Stimulated activated CD4-positive, alpha-beta T cell treated with anti-CD3 and anti-CD28 coated beads, Interleukin-2, amount 100 ng/mL, for 4 hours (primary cell): Measurements from ENCODE around the gene GAREM1.
A peak's percentile ranks its signal among the peaks of the same experiment; 100 is the strongest.
"Not testable (repeated sequence)": the region's sequence is repeated elsewhere in the genome, so short reads cannot be mapped to it uniquely, and the experiment has no call there.

Experiments
- DNase-seq: peaks from one replicate; pipeline ENCODE4 v3.0.0-alpha.2; 2020; ENCODE audit warnings: low read depth

Gene GAREM1

DNA sequence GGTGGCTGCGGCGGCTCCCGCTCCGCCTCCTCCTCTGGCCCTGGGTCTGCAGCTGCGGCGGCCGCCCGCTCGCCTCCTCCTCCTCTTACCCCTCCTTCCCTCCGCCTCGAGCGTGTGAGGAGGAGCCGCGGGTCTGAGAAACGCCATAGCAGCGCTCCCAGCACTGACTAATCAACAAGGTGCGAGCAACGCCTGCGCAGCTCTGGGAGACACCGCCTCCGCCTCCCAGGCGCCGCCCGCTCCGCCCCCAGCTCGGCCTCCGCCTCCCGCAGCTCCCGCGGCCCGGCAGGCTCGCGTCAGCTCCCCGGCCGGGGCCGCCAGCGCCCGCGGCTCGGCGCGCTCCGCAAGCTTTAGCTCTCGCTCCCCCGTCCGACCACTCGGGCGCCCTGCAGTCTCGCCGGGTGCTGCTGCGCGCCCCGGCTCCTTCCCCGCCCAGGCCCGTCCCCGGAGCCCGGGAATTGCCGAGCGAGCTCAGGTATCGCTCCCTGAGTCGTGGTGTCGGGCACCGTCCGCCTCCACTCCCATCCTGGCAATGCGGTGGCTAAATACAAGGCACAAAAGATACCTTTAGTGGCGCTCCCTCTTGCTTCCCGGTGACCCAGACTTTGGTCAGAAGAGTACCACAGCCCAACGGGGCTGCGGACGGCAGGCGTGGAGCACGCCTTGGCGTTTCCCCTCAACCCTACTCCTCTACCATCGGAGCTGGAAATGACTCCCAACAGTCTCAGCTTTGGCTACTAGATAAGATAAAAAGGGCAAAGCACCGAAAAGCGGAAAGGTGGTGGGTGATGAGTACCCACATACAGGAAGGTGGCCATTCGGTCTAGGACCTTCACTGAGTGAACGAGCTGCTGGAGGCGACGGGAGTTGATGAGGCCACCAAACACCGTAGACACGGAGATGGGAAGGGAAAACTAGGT lies at the start of gene GAREM1:
GAREM1 (minus strand) TSS at position 169 of the 920 bp plus-strand sequence. CDS start 454 bp downstream, outside the sequence.
- peak; percentile 76 for DNase-seq

DNA sequence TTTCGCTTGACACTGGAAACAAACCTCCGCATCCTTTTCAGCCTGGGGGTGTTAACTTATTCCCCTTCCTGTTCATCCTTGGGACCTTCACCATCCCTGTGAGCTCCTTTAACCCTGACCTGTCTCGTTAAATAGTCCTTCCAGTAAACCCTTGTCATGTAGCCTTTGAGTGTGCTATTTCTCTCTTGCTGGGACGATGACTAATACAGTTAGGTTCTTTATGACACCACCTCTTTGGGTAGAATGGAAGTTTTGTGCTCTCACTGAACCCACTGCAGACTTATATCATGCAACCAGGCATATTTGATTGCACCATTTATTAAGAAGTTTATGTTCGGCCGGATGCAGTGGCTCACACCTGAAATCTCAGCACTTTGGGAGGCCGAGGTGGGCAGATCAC lies 40.5 kb upstream of the GAREM1 start:
- DNase-seq = no peak

DNA sequence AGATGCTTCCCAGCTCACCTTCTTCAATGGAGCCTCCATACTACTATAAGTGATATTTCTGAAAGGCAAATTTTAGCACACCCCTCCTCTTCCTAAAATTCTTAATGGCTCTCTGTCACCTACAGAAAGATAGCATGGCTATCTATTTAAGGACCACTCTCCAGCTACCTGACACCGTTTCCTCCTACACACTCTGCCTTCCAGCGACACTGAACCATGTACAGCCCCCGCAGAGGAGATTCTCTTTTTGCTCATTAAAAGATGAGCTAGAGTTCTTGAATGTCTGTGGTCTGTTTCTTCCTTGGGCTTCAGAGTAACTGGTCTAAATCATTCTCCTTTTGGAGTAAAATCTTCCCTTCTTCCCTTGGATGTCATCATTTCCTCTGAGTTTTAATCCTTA lies 38.4 kb upstream of the GAREM1 start:
- DNase-seq = no peak

DNA sequence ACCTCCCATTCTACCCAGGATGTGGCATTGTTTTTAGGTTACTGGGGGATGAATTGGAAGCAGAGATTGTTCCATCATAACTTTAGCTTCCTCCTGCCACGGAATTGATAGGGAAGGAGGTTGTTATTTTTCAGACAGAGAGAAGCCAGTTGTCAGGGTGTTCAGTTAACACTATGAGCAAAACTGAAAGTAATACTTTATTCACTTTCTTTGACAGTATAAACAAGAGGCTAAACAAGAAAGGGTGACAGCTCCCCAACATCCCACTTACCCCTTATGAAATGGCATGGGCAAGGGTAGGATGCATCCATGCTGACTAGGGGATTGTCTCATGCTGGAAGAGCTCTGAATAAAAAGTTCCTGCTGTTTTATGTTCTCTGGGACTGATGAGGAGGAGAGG lies 36.4 kb upstream of the GAREM1 start:
- DNase-seq = no peak

DNA sequence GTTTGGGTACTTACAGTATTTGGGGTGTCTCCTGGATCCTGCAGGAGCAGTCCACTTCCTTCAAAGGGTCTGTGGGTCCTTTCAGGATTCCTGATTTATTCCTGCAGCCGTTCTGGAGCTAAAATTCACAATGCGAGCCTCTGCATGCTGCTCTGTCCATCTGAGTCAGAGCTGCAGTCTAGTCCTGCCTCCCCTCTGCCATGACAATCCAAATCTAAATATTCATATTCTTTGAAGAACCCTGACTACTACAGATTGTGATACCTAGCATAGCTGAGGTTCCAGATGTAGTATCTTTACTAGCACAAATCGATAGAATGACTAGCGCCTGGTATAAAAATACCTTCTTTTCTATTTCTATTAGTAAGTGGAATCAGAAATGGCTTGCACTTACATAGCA lies 31.3 kb upstream of the GAREM1 start:
- no peak for DNase-seq

DNA sequence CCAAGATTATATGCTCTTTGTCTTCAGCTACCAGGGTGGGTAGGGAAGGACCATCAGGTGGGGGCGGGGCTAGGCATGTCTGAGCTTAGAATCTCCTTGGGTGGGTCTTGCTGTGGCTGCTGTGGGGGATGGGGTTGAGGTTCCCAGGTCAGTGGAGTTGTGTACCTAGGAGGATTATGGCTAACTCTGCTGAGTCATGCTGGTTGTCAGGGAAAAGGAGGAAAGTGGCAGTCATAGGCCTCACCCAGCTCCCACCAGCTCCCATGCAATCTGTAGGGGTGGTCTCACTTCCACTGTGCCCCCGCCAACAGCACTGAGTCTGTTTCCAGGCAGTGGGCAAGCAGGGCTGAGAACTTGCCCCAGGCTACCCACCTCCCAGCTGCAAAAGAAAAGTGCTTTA lies 30.6 kb upstream of the GAREM1 start:
- DNase-seq = not testable (repeated sequence)

DNA sequence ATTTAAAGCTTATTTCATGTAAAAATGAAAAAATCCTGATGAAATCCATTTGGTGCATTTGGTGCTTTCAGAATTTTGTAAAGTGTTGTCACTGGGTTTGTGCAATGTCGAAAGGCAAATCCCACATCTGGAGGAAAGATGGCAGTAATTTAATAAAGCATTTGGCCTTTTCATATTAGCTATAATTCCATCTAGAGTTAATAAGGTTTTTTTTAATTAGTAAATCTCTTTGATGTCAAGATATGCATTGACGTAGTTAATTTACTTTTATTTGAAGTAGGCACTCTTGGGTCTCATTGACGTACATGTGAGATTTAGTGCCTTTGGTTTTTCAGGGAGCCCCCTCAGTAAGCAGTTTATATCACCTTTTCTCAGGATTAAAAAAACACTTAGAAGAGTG lies 12.3 kb upstream of the GAREM1 start:
- DNase-seq = no peak

DNA sequence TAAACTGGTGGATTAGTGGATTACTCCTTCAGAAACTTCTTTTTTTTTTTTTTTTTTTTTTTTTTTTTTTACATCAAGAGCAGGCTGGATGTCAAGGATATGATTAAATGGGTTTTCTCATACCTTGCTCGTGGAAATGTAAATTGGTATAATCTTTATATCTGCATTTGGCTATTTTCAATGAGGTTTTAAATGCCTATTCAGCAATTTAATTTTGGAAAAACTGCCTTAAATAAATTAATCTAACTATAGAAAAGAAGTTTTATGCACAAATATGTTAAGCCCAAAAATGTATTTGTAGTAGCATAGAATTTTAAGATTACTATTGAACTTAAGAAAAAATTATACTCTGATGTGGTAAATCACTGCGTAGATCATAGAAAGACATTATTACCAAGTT lies 11.4 kb upstream of the GAREM1 start:
- DNase-seq = no peak

DNA sequence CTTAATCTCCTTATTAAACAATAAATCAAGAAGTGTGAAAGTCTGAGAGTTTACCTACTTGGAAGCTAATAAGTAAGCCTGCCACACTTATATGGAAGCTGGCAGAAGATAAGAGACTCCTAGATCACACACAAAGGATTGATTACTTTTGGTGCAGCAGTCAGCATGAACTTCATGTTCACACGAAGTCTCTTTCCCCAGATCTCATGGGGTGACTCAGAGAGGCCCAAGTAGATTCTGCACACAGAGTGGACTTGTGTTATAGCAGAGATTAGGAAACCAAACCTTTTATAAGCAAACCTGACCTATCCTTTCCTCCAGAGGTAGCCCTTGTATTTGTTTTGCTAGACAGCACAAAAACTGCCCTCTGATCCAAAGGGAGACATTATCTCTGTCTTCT lies 9.9 kb upstream of the GAREM1 start:
- no peak for DNase-seq

DNA sequence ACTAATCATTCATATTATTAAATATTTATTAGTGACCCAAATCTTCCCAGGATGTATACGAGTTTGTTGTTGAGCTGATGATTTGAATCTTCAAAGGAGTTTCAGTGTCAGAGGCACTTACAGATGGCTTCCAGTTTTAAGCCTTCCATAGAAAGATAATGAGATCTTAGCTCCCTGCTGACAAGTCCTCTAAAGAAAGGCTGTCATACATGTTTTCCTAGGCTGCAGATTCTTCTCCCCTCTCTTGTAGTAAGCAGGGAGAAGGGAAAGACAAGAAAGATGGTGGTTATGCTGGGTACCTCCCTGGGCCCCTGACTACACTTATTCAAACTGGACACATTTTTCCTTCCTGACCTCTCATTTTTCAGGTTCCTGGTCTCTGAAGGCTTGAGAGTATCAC lies 8.1 kb upstream of the GAREM1 start:
- no peak for DNase-seq

DNA sequence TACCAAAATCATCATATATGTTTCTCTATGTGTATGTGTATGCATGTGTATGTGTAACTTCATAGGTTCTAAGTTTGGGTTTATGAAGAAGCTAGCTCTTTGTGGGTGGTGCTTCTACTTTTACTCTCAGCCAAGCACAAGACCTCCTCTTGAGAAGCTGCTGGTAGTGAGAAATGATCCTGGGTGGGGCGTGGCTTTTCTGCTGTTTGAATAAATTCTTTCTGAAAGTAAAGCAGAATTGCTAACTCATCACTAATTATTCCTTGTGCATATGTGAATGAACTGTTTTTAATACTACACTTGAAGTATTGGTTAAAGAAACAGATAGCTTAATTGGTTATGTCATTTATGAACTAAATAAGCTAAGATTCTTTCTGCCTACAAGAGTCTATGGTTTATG lies 7.6 kb upstream of the GAREM1 start:
- no peak for DNase-seq

DNA sequence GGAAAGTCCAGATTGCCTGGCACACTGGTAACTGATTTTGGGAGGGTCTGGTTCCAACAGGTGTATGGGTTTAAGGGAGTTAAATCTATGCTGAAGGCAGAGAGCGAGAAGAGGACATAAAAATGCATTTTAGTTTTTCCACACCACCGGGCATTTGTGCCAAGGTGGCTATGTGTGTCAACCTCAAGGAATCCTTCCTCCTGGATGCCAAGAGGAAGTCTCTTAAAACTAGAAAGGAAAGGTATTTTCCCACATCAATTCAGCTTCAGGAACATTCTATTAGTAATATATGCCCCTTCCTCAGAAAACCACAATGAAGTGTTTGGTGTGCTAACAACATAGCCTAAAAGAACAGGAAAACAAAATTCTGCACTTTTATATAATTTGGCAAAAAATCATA lies 5.4 kb upstream of the GAREM1 start:
- no peak for DNase-seq

DNA sequence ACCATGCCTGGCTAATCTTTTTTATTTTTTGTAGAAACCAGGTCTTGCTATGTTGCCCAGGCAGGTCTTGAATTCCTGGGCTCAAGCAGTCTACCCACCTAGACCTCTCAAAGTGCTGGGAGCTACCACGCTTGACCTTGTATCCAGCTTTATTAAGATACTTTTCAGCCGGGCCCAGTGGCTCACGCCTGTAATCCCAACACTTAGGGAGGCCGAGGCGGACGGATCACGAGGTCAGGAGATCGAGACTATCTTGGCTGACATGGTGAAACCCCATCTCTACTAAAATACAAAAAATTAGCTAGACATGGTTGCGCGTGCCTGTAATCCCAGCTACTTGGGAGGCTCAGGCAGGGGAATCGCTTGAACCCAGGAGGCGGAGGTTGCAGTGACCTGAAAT lies 4.4 kb upstream of the GAREM1 start:
- DNase-seq = not testable (repeated sequence)

DNA sequence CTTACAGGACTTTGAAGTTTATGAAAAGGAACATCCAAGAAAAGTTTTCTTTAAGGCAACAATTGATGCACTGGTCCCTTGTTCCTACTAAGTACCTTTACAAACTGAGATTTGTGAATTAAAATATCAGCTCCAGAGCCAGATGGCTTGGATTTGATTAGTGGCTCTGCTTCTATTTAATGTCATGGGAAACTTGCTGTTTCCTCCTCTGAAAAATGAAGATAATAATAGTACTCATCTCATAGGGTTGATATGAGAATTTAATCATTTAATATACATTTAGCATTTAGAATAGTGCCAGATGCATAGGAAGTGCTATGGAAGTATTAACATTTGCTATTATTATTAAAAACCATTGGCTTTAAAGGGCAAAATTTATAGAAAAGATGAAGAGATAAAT lies 2.6 kb upstream of the GAREM1 start:
- no peak for DNase-seq

DNA sequence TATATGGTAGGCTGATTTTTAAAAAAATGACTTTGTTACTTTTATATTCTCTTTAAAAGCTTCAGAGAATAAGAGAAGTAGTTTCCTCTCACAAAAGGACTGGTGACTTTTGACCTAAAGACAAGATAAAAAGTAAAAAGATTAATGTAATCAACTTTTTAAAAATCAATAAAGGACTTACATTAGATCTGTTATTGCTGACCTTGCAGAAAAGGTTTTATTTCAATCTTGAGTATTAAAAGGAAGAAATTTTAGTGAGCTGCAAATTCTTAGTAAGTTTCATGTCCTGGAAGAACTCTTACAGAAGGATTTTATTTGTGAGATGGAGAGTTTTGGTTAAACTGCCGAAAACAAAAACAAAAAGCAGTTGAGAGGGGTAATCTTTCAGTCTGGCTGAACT lies 2.2 kb upstream of the GAREM1 start:
- DNase-seq = no peak

DNA sequence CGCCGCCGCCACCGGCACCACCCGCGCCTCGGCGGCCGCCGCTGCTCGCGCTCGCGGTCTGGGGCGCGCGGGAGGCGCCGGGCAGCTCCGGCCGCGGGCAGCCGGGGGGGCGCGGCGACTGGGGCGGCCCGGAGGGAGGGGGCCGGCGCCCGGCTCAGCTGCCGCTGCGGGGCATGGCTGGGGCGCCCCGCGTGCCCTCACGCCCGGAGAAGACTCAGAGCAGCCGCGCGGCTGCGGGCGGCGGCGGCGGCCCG lies 295 bp downstream of the GAREM1 start:
- no peak for DNase-seq

DNA sequence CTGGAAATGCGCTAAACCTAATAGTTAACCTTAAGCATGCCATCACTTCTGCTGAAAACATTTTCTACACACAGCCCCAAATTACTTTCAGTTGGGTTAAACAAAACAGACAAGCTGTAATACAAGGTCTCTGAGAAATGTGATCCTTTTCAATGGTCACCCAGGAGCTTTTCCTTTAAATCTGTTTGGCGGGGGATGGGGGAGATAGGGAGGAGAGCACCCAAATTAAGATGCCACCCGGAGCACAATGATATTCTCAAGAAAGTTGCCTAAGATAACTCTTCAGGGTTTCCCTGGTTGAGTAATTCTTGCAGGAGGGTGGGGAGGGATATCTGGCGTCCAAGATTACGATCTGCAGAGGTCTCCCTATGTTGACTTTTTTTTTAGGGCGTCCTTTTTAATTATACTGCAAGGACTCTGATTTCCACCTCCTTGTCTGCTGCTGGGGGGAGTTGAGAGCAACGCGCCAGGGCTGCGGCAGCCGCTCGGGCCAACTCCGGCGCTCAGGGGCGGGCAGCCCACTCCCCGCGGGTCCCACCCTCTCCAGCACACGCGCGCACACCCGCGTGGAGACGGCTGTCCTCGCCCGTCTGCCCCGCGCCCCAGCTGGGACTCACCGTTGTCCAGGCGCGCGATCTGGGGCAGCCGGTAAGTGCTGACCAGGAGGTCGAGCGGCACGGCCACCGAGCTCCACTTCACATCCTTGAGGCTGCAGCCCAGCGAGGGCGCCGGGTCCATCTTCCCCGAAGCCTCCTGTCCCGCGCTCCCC lies 807 bp downstream of the GAREM1 start:
- DNase-seq = no peak

DNA sequence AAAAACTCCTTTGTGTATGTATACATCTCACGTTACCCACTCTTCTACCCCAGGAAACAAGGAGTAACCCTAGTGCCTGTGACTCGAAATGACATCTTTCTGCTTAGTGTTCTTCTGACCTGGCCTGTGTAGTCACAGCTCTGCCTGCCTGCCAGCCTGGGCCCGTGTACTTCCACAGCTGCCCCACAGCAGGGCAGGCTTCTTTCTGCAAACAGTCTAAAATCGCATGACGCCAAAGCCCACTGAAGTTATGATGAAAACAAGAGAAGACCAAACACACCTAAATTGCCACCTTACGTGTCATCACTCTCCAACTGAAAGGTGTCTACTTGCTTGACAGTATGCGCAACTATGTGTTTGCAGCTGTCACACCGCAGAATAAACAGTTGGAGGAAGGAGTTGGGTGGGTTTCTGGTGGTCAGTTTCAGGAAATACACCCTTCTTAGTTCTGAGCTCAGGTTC lies 1.5 kb downstream of the GAREM1 start:
- DNase-seq = no peak

DNA sequence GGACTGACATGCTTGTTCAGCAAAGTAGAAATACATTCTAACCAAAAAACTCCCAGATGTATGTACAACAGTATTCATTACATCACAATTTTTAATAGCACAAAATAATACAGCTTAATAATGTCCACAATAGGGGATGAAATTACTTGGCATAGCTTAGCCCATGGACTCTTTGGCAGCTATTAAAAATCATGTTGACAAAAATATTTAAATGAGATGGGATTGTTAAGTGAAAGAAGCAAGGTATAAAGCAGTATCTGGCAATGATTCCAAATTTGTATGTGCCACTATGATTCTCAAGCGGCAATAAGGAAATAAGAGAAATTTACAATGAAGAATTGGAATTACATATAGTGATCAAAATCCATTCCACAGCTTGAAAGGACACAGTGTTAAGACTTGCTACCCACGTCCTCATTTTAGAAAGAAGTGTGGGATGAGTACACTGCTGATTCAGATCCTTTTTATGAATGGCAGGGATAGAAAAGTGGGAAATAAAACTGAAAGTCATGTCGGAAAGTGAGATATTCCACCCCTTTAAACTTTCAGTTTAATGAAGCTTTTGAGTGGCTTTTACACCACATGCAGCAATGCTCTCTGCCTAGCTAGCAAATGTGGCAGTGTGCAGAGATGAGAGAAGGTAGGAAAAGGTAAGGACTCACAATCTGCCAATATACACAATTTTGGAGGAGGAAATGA lies 2.4 kb downstream of the GAREM1 start:
- DNase-seq = no peak

DNA sequence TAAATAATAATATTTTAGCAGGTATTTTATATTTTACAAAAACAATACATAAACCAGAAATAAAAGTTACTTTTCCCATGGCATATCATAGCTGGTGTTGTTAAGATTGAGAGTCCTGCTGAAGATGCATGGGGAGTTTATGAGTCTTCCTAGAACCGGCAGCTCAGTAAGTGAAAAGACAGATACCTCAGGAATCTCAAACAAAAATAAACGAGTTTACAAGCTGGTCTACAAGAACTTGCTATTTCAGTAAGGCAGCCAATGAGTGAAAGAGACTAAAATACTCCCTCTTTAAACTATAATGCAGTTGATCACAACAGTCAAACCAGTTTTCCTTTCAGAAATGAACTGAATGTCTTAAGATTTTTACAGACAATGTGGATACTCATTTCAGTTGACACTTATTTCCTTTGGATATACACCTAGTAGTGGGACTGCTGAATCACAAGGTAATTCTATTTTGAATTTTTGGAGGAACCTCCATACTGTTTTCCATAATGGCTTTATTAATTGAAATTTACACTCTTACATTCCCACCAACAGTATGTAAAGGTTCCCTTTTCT lies 8.9 kb downstream of the GAREM1 start:
- no peak for DNase-seq

DNA sequence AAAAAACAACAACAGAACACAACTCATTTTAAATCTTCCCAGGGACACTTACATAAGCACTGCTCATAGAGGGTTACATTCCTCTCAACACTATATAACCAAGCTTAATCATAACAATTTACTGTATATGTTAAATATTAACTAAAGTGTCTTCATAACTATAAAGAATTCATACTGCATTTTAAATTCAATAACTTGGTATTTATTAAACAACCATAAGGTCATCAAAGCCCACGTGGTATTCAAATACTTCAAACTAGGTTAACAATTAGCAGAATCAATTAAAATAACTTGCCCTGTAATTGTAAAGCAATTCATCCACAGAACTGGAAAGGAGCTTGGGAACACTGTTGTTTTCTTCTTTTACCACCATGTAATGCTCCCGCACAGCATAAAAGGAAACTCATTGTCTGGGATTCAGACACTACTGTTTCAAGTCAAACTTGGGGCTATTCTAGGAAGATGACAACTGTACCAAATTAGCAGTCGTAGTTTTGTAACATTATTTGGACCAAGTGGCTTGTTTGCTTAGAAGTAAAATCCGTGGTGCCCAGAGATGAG lies 10.4 kb downstream of the GAREM1 start:
- no peak for DNase-seq
